NCI-H510A (cell line): ENCODE data around the gene APEX1.
"Not testable (repeated sequence)": the region's sequence is repeated elsewhere in the genome, so short reads cannot be mapped to it uniquely, and the experiment has no call there.

Experiments
- DNase-seq: peaks from one replicate; lab custom pipeline; 2025; lab: John Stamatoyannopoulos, UW

The APEX1 gene

GRCh38 chr14:20472536-20473169, 17.6 kb downstream of the APEX1 start:
- no peak for DNase-seq

GRCh38 chr14:20476776-20477175, 21.8 kb downstream of the APEX1 start:
- no peak for DNase-seq

- DNase-seq = no peak
These were observed 22.3 kb downstream of the APEX1 start for GRCh38 chr14:20477211-20477876.

- DNase-seq = no peak
These were observed 23.9 kb downstream of the APEX1 start for GRCh38 chr14:20478894-20479293.

GRCh38 chr14:20482382-20482781, 27.4 kb downstream of the APEX1 start:
- no peak for DNase-seq

- no peak for DNase-seq
These were observed 30.9 kb downstream of the APEX1 start for GRCh38 chr14:20485900-20486299.

GRCh38 chr14:20486684-20487395, 31.8 kb downstream of the APEX1 start:
- DNase-seq = no peak

- no peak for DNase-seq
These were observed 32.3 kb downstream of the APEX1 start for GRCh38 chr14:20487396-20487725.

- DNase-seq = no peak
These were observed 34.3 kb downstream of the APEX1 start for GRCh38 chr14:20489093-20489994.

- no peak for DNase-seq
These were observed 35.5 kb downstream of the APEX1 start for GRCh38 chr14:20490563-20490962.

- no peak for DNase-seq
These were observed 37.5 kb downstream of the APEX1 start for GRCh38 chr14:20492486-20492885.

GRCh38 chr14:20493634-20494033, 38.6 kb downstream of the APEX1 start:
- no peak for DNase-seq

- no peak for DNase-seq
These were observed 40.1 kb downstream of the APEX1 start for GRCh38 chr14:20494935-20495766.

GRCh38 chr14:20498622-20499021, 43.6 kb downstream of the APEX1 start:
- DNase-seq = no peak

- no peak for DNase-seq
These were observed 44.1 kb downstream of the APEX1 start for GRCh38 chr14:20499108-20499507.

- DNase-seq = no peak
These were observed 44.9 kb downstream of the APEX1 start for GRCh38 chr14:20499881-20500280.

GRCh38 chr14:20501346-20501745, 46.3 kb downstream of the APEX1 start:
- no peak for DNase-seq

GRCh38 chr14:20503898-20504297, 48.9 kb downstream of the APEX1 start:
- no peak for DNase-seq

- not testable (repeated sequence) for DNase-seq
These were observed 51.2 kb downstream of the APEX1 start for GRCh38 chr14:20506276-20506675.

GRCh38 chr14:20506752-20507151, 51.7 kb downstream of the APEX1 start:
- DNase-seq = not testable (repeated sequence)
